ENCODE measurements around the gene RIMS3. TPM values are rescaled to one million over a fixed set of nuclear protein-coding genes. Genes with fewer than 3 reads are reported as not detected.
"Not testable (repeated sequence)": the region's sequence is repeated elsewhere in the genome, so short reads cannot be mapped to it uniquely, and the experiment has no call there.

Gene RIMS3
- total and polyA plus RNA-seq, 9 donors: 1.3 to 12.6 (median 4.4) TPM

DNA sequence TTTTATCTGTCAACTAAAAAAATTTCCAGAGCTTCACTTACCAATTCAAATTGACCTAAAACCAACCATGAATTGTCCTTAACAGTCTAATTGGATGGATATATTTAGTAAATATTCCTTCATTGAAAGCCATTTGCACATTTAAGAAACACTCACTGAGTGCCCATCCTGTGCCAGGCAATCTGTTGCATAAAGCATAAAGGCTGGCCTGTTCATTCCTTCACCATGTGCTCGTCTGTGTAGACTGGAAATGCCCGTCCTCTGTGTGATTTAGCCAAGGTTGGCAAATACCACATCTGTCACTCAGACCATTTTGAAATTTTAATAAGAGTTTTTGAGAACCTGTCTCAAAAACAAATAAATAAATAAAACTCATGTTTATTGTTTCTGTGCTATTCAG lies 76.9 kb downstream of the RIMS3 start:
- Histone ChIP-seq H3K9me3 (no peaks in the 10 kb centered on the region), H3K4me1 (ENCODE audit: insufficient read depth) (no peaks in the 10 kb centered on the region), H3K36me3 (no peaks in the 10 kb centered on the region), H3K4me3 (no peak overlapping the region), H3K27ac (no peak overlapping the region), H3K27me3 (no peaks in the 10 kb centered on the region)
- 80 to 83% (median 81%) methylated on average over 2 of the region's 2 CpGs for WGBS, 3 donors
- intact Hi-C loops (cut with DNase I): no loop called here
- TF ChIP-seq POLR2A (IDR thresholded peaks at IDR 0.05) (no peak), EP300 (IDR thresholded peaks at IDR 0.05) (no peak)
- TF ChIP-seq, protein P1, sequence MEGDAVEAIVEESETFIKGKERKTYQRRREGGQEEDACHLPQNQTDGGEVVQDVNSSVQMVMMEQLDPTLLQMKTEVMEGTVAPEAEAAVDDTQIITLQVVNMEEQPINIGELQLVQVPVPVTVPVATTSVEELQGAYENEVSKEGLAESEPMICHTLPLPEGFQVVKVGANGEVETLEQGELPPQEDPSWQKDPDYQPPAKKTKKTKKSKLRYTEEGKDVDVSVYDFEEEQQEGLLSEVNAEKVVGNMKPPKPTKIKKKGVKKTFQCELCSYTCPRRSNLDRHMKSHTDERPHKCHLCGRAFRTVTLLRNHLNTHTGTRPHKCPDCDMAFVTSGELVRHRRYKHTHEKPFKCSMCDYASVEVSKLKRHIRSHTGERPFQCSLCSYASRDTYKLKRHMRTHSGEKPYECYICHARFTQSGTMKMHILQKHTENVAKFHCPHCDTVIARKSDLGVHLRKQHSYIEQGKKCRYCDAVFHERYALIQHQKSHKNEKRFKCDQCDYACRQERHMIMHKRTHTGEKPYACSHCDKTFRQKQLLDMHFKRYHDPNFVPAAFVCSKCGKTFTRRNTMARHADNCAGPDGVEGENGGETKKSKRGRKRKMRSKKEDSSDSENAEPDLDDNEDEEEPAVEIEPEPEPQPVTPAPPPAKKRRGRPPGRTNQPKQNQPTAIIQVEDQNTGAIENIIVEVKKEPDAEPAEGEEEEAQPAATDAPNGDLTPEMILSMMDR (IDR thresholded peaks at IDR 0.05): no peak
- DNase-seq: no peak

DNA sequence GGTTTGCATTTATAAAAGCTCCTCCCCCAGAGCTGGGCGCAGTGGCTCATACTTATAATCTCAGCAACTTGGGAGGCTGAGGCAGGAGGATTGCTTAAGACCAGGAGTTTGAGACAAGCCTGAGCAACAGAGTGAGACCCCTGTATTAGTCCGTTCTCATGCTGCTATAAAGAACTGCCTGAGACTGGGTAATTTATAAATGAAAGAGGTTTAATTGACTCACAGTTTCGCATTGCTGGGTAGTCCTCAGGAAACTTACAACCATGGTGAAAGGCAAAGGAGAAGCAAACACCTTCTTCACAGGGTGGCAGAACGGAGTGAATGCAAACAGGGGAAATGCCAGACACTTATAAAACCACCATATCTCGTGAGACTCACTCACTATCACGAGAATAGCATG lies 81.5 kb downstream of the RIMS3 start:
- Histone ChIP-seq H3K36me3 (no peaks in the 10 kb centered on the region), H3K27me3 (no peaks in the 10 kb centered on the region), H3K9me3 (no peaks in the 10 kb centered on the region), H3K4me1 (ENCODE audit: insufficient read depth) (no peaks in the 10 kb centered on the region), H3K4me3 (no peak overlapping the region), H3K27ac (no peak overlapping the region)
- whole genome bisulfite sequencing, 3 donors: 56 to 78% (median 73%) methylated on average over 6 of the region's 6 CpGs
- TF ChIP-seq EP300 (IDR thresholded peaks at IDR 0.05) (no peak), POLR2A (IDR thresholded peaks at IDR 0.05) (no peak)
- TF ChIP-seq, protein P1 (IDR thresholded peaks at IDR 0.05): no peak
- intact Hi-C loops (cut with DNase I): no loop called here
- no peak for DNase-seq

DNA sequence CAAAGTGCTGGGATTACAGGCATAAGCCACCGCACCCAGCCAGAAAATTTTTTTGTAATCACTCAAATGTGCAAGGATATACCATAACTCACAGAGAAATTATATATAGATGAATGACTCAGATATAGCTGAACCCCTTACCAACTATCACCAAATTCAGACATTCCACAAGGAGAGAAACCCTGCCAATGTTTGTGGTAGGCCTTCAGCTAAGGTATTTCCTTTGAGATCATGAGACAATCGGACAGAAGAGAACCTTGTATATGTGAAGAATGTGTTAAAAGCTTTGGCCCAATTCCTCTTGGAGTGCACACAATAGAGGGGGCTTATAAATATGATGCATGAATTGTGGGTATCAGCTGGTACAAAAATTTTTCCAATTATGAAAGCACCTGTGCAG lies 83.4 kb downstream of the RIMS3 start:
- TF ChIP-seq EP300 (IDR thresholded peaks at IDR 0.05) (no peak), POLR2A (IDR thresholded peaks at IDR 0.05) (no peak)
- TF ChIP-seq, protein P1 (IDR thresholded peaks at IDR 0.05): no peak
- no peaks in the 10 kb centered on the region for H3K27me3 ChIP-seq
- H3K27ac ChIP-seq: no peak overlapping the region
- H3K4me3 ChIP-seq: no peak overlapping the region
- WGBS, 3 donors: 83 to 93% (median 92%) methylated on average over 2 of the region's 2 CpGs
- H3K4me1 ChIP-seq (ENCODE audit: insufficient read depth): no peaks in the 10 kb centered on the region
- intact Hi-C loops (cut with DNase I): no loop called here
- H3K36me3 ChIP-seq: no peaks in the 10 kb centered on the region
- no peaks in the 10 kb centered on the region for H3K9me3 ChIP-seq
- DNase-seq: no peak

DNA sequence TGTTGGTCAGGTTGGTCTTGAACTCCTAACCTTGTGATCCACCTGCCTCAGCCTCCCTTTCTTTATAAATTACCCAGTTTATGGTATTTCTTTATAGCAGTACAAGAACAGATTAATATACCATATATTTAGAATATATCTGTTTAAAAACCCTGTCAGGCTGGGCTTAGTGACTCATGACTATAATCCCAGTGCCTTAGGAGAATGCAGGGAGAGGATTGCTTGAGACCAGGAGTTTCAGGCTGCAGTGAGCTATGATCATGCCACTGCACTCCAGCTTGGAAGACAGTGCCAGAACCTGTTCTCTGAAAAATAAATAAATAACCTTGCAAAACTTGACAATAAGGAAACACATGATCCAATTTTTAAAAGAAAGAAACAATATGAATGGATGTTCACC lies 90.1 kb downstream of the RIMS3 start:
- Histone ChIP-seq H3K4me3 (no peak overlapping the region), H3K4me1 (ENCODE audit: insufficient read depth) (no peaks in the 10 kb centered on the region), H3K9me3 (no peaks in the 10 kb centered on the region), H3K36me3 (no peaks in the 10 kb centered on the region), H3K27ac (no peak overlapping the region), H3K27me3 (no peaks in the 10 kb centered on the region)
- TF ChIP-seq, protein P1 (IDR thresholded peaks at IDR 0.05): no peak
- no peak for TF ChIP-seq EP300 (IDR thresholded peaks at IDR 0.05)
- no peak for TF ChIP-seq POLR2A (IDR thresholded peaks at IDR 0.05)
- DNase-seq: no peak
- intact Hi-C loops (cut with DNase I): no loop called here

DNA sequence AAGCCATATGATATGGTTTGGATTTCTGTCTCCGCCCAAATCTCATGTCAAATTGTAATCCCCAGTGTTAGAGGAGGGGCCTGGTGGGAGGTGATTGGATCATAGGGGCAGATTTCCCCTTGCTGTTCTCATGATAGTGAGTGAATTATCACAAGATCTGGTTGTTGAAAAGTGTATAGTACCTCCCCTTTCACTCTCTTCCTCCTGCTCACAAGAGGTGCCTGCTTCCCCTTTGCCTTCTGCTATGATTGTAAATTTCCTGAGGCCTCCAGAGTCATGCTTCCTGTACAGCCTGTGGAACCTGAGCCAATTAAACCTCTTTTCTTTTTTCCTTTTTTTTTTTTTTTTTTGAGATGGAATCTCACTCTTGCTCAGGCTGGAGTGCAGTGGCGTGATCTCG lies 90.7 kb downstream of the RIMS3 start:
- DNase-seq; H3K27me3 ChIP-seq; H3K4me3 ChIP-seq; H3K9me3 ChIP-seq; intact Hi-C loops (cut with DNase I); H3K27ac ChIP-seq; H3K4me1 ChIP-seq (ENCODE audit: insufficient read depth); H3K36me3 ChIP-seq: not testable (repeated sequence)
- WGBS, 3 donors: 73 to 89% (median 76%) methylated on average over 3 of the region's 3 CpGs

Other genes with a start within 250 kb of the RIMS3 start
- gene ZFP69B, start 215.2 kb downstream of the RIMS3 start, total RNA-seq: 1 to 10 TPM in 5 of 7 donors, under 1 TPM in 2; 0.60 to 3.4 (median 1.2) TPM
- gene ZFP69B, start 215.2 kb downstream of the RIMS3 start, polyA plus RNA-seq: 1 to 10 TPM in 1 of 2 donors, under 1 TPM in 1; 0.64 to 1.5 TPM
- 1 to 10 TPM; 2.3 to 5.4 (median 3.6) TPM for gene ZFP69, start 188.4 kb downstream of the RIMS3 start, total RNA-seq
- gene ZFP69, start 188.4 kb downstream of the RIMS3 start, polyA plus RNA-seq: 1 to 10 TPM; 1.9 to 4.5 TPM
- 1 to 10 TPM; 3.7 to 7.5 (median 6.7) TPM for gene EXO5, start 156.9 kb downstream of the RIMS3 start, total RNA-seq
- gene EXO5, start 156.9 kb downstream of the RIMS3 start, polyA plus RNA-seq: 1 to 10 TPM; 4.7 to 8.7 TPM
- gene ZNF684, start 134.0 kb downstream of the RIMS3 start, total RNA-seq: 1 to 10 TPM; 2.5 to 5.1 (median 3.2) TPM
- gene ZNF684, start 134.0 kb downstream of the RIMS3 start, polyA plus RNA-seq: 1 to 10 TPM; 2.7 to 3.8 TPM
- 10 to 100 TPM; 28.8 to 65.6 (median 45.1) TPM for gene NFYC, start 26.0 kb upstream of the RIMS3 start, total RNA-seq
- gene NFYC, start 26.0 kb upstream of the RIMS3 start, polyA plus RNA-seq: 10 to 100 TPM; 44.1 to 90.9 TPM
- gene KCNQ4, start 118.1 kb upstream of the RIMS3 start, total RNA-seq: 1 to 10 TPM in 2 of 7 donors, under 1 TPM in 5; 0.36 to 3.1 (median 0.84) TPM
- 1 to 10 TPM in 1 of 2 donors, under 1 TPM in 1; 0.73 to 1.1 TPM for gene KCNQ4, start 118.1 kb upstream of the RIMS3 start, polyA plus RNA-seq
- 100 to 1,000 TPM in 1 of 7 donors, 10 to 100 TPM in 6; 16.4 to 149 (median 24.3) TPM for gene CITED4, start 196.7 kb upstream of the RIMS3 start, total RNA-seq
- gene CITED4, start 196.7 kb upstream of the RIMS3 start, polyA plus RNA-seq: 1 to 10 TPM in 1 of 2 donors, under 1 TPM in 1; 0.75 to 5.2 TPM

All from ovary (tissue), 9 donors.